Measurements from ENCODE around the gene TTL. TPM values are rescaled to one million over a fixed set of nuclear protein-coding genes. Genes with fewer than 3 reads are reported as not detected.

The TTL gene
- total RNA-seq, 3 donors from 2014 or later, result 13.4 to 32.2 (median 20.3) TPM

- intact Hi-C loops (cut with DNase I, micrococcal nuclease), result no loop called here
- DNase-seq, result peak in 2 of 3 donors; percentile 30 to 53
- no peak for TF ChIP-seq CTCF (IDR thresholded peaks at IDR 0.05)
Measured at GRCh38 chr2:112585873-112586464, 104.0 kb downstream of the TTL start.

GRCh38 chr2:112588611-112589045, 106.7 kb downstream of the TTL start:
- peaks cover 10% of the 10 kb centered on the region for H3K4me1 ChIP-seq (ENCODE audit: low read depth)
- TF ChIP-seq CTCF (IDR thresholded peaks at IDR 0.05), result no peak
- no peak overlapping the region for H3K4me3 ChIP-seq
- H3K9me3 ChIP-seq, result no peaks in the 10 kb centered on the region
- ATAC-seq (no peak), DNase-seq (no peak)
- H3K36me3 ChIP-seq (ENCODE audit: low read depth), result no peaks in the 10 kb centered on the region
- intact Hi-C loops (cut with DNase I, micrococcal nuclease), result no loop called here

More at GRCh38 chr2:112585873-112586464, 104.0 kb downstream of the TTL start:
- Histone ChIP-seq H3K4me1 (ENCODE audit: low read depth) (peaks cover 10% of the 10 kb centered on the region), H3K9me3 (no peaks in the 10 kb centered on the region), H3K36me3 (ENCODE audit: low read depth) (no peaks in the 10 kb centered on the region), H3K4me3 (no peak overlapping the region)
- no peak for ATAC-seq

Other genes with a start within 250 kb of the TTL start
- gene ZC3H8, start 227.1 kb upstream of the TTL start, total RNA-seq, result 10 to 100 TPM in 1 of 3 donors, 1 to 10 TPM in 2; 8.7 to 13.6 (median 9.6) TPM
- 10 to 100 TPM in 2 of 3 donors, 1 to 10 TPM in 1; 8.8 to 20.3 (median 10.9) TPM for gene ZC3H6, start 206.6 kb upstream of the TTL start, total RNA-seq
- gene RGPD8, start 48.5 kb upstream of the TTL start, total RNA-seq, result 10 to 100 TPM in 2 of 3 donors, 1 to 10 TPM in 1; 7.5 to 18.8 (median 13.9) TPM
- 10 to 100 TPM; 10.1 to 18.3 (median 18.1) TPM for gene POLR1B, start 60.3 kb downstream of the TTL start, total RNA-seq
- gene CHCHD5, start 102.5 kb downstream of the TTL start, total RNA-seq, result 10 to 100 TPM; 20.9 to 28.8 (median 26.1) TPM
- 100 to 1,000 TPM in 1 of 3 donors, 10 to 100 TPM in 2; 64.3 to 128 (median 80.6) TPM for gene SLC20A1, start 163.8 kb downstream of the TTL start, total RNA-seq
- gene NT5DC4, start 238.9 kb downstream of the TTL start, total RNA-seq, result not detected

Data from mucosa of descending colon (tissue), 3 donors.